ENCODE data around the gene SLC25A24. TPM values are rescaled to one million over a fixed set of nuclear protein-coding genes. Genes with fewer than 3 reads are reported as not detected.

Gene SLC25A24
- total and polyA plus RNA-seq, 4 donors = 17.9 to 73.2 (median 38.2) TPM

DNA sequence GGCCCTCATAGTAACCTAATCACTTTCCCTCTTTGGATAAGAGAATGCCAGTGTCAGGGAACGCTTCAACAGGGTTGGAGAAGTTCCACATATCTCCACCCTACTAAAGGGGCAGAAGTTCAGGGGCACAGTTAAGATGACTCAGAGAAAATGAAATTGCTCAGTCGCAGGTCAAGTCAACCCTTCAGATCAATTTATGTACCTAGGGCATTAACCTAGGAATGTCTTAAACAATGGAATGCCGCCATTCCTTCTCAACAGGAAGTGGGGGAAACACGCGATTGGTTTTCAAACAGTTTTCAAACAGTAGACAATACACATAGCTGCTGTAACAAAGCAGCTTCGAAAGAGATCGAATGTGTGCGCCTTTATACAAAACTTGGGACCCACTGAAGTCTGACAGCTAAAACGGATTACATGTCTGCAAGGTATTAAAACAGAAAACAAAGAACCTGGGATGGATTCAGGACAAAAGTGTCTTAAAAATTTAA is 897 bp downstream of the SLC25A24 start:
- ATAC-seq (ENCODE audit: insufficient read depth, low FRiP score) = no peak
- no peaks in the 10 kb centered on the region for H3K9me3 ChIP-seq (ENCODE audit: control insufficient read depth in 4 of 4, insufficient read depth in 3 of 4, low read length in 3 of 4)
- TF ChIP-seq, protein P1, sequence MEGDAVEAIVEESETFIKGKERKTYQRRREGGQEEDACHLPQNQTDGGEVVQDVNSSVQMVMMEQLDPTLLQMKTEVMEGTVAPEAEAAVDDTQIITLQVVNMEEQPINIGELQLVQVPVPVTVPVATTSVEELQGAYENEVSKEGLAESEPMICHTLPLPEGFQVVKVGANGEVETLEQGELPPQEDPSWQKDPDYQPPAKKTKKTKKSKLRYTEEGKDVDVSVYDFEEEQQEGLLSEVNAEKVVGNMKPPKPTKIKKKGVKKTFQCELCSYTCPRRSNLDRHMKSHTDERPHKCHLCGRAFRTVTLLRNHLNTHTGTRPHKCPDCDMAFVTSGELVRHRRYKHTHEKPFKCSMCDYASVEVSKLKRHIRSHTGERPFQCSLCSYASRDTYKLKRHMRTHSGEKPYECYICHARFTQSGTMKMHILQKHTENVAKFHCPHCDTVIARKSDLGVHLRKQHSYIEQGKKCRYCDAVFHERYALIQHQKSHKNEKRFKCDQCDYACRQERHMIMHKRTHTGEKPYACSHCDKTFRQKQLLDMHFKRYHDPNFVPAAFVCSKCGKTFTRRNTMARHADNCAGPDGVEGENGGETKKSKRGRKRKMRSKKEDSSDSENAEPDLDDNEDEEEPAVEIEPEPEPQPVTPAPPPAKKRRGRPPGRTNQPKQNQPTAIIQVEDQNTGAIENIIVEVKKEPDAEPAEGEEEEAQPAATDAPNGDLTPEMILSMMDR (IDR thresholded peaks at IDR 0.05; ENCODE audit: control extremely low read depth, extremely low read depth) = no peak

DNA sequence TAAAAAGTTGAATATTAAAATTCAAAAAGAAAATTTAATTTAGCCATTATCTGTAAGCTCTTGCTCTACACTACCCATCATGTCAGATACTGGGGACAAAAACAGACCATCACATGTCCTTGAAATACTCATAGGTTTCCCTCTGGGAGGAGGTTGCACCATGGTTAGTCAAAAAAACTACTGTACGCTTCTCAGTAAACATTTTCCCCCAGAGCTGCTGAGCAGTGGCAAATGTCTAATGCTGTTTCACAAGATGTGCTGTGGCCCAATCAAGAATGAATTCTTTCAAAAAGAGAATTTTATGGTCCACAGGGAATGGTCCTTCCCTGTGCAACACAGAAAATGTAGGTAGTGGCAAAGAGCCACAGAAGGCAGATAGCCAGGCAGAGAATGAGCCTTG is 6.1 kb downstream of the SLC25A24 start:
- no peak overlapping the region for H3K9ac ChIP-seq (ENCODE audit: insufficient read depth in 1 of 2, low read length in 2 of 2)
- DNase-seq = no peak
- no peak overlapping the region for H3K27ac ChIP-seq (ENCODE audit: low read depth in 1 of 2, low read length in 1 of 2)
- H3K4me3 ChIP-seq = no peak overlapping the region
- H3K9me3 ChIP-seq (ENCODE audit: control insufficient read depth in 4 of 4, insufficient read depth in 3 of 4, low read length in 3 of 4) = peaks cover 0 to 5% (median 0%) of the 10 kb centered on the region in 4 donors
- H3K27me3 ChIP-seq (ENCODE audit: control insufficient read depth in 3 of 3, insufficient read depth in 3 of 3, low read length in 2 of 3) = no peaks in the 10 kb centered on the region
- H3K4me1 ChIP-seq (ENCODE audit: control insufficient read depth in 5 of 5, insufficient read depth in 5 of 5, low read length in 5 of 5) = peaks cover 5 to 25% (median 8%) of the 10 kb centered on the region in 5 donors
- TF ChIP-seq, protein P1 (IDR thresholded peaks at IDR 0.05; ENCODE audit: control extremely low read depth, extremely low read depth) = no peak
- 91 to 94% methylated on average over 1 of the region's 1 CpG for WGBS, 2 donors
- H3K36me3 ChIP-seq (ENCODE audit: control insufficient read depth in 4 of 4, insufficient read depth in 4 of 4, low read length in 4 of 4) = peaks cover 11 to 49% (median 19%) of the 10 kb centered on the region in 4 donors
- ATAC-seq (ENCODE audit: insufficient read depth, low FRiP score) = no peak

More for the DNA sequence above, 897 bp downstream of the SLC25A24 start:
- Histone ChIP-seq H3K27ac (ENCODE audit: low read depth in 1 of 2, low read length in 1 of 2) (peak overlapping the region; percentile 86 to 95), H3K9ac (ENCODE audit: insufficient read depth in 1 of 2, low read length in 2 of 2) (peak overlapping the region; percentile 69 to 84), H3K36me3 (ENCODE audit: control insufficient read depth in 4 of 4, insufficient read depth in 4 of 4, low read length in 4 of 4) (peaks cover 5 to 27% (median 13%) of the 10 kb centered on the region in 4 donors), H3K27me3 (ENCODE audit: control insufficient read depth in 3 of 3, insufficient read depth in 3 of 3, low read length in 2 of 3) (no peaks in the 10 kb centered on the region), H3K4me3 (peak overlapping the region; percentile 99), H3K4me1 (ENCODE audit: control insufficient read depth in 5 of 5, insufficient read depth in 5 of 5, low read length in 5 of 5) (peaks cover 0 to 41% (median 12%) of the 10 kb centered on the region in 5 donors)
- peak; percentile 41 to 81 (median 79) for DNase-seq
- 2 to 3% methylated on average over 9 of the region's 9 CpGs for WGBS, 2 donors

DNA sequence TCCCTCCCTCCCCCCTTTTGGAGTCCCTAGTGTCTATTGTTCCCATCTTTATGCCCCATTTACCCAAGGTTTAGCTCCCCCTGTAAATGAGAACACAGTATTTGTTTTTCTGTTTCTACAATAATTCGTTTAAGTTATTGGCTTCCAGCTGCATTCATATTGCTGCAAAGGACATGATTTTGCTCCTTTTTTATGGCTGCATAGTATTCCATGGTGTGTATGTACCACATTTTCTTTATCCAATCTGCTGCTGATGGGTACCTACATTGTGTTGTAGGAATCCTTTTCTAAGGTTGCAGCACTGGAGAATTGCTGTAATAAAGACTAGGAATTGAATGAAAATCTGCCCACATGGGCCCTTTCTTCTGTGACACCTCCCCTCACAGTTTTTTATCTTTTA is 6.8 kb downstream of the SLC25A24 start:
- Histone ChIP-seq H3K9ac (ENCODE audit: insufficient read depth in 1 of 2, low read length in 2 of 2) (no peak overlapping the region), H3K36me3 (ENCODE audit: control insufficient read depth in 4 of 4, insufficient read depth in 4 of 4, low read length in 4 of 4) (peaks cover 11 to 55% (median 19%) of the 10 kb centered on the region in 4 donors), H3K27ac (ENCODE audit: low read depth in 1 of 2, low read length in 1 of 2) (no peak overlapping the region), H3K27me3 (ENCODE audit: control insufficient read depth in 3 of 3, insufficient read depth in 3 of 3, low read length in 2 of 3) (no peaks in the 10 kb centered on the region), H3K4me1 (ENCODE audit: control insufficient read depth in 5 of 5, insufficient read depth in 5 of 5, low read length in 5 of 5) (peaks cover 3 to 22% (median 8%) of the 10 kb centered on the region in 5 donors), H3K4me3 (no peak overlapping the region), H3K9me3 (ENCODE audit: control insufficient read depth in 4 of 4, insufficient read depth in 3 of 4, low read length in 3 of 4) (peaks cover 0 to 5% (median 0%) of the 10 kb centered on the region in 4 donors)
- 97% methylated on average over 1 of the region's 1 CpG for WGBS, 2 donors
- TF ChIP-seq, protein P1 (IDR thresholded peaks at IDR 0.05; ENCODE audit: control extremely low read depth, extremely low read depth) = no peak
- no peak for DNase-seq
- ATAC-seq (ENCODE audit: insufficient read depth, low FRiP score) = no peak

DNA sequence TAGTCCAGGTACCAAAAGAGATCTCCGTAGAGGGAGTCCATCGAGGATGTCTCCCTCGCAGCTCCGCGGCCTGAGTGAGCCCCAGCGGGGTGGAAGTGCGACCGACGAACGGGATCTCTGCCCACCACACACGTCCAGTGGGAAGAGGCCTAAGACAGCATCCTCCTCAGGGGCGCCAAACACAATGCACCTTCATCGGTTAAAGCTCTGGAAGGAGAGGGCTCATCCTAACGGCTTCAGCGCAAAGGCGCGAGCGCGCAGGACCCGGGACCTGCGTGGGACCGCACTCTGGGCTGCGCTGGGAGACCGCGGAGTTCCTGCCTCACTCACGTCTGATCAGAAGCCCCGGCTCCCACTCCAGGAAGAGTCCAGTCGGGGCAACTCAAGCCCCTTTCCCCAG is 7.6 kb downstream of the SLC25A24 start:
- WGBS, 2 donors = 98 to 99% methylated on average over 28 of the region's 28 CpGs
- no peak overlapping the region for H3K27ac ChIP-seq (ENCODE audit: low read depth in 1 of 2, low read length in 1 of 2)
- peaks cover 0 to 5% (median 1%) of the 10 kb centered on the region in 4 donors for H3K9me3 ChIP-seq (ENCODE audit: control insufficient read depth in 4 of 4, insufficient read depth in 3 of 4, low read length in 3 of 4)
- H3K9ac ChIP-seq (ENCODE audit: insufficient read depth in 1 of 2, low read length in 2 of 2) = no peak overlapping the region
- TF ChIP-seq, protein P1 (IDR thresholded peaks at IDR 0.05; ENCODE audit: control extremely low read depth, extremely low read depth) = no peak
- H3K4me1 ChIP-seq (ENCODE audit: control insufficient read depth in 5 of 5, insufficient read depth in 5 of 5, low read length in 5 of 5) = peaks cover 0 to 16% (median 5%) of the 10 kb centered on the region in 5 donors
- no peaks in the 10 kb centered on the region for H3K27me3 ChIP-seq (ENCODE audit: control insufficient read depth in 3 of 3, insufficient read depth in 3 of 3, low read length in 2 of 3)
- H3K4me3 ChIP-seq = no peak overlapping the region
- peaks cover 11 to 58% (median 15%) of the 10 kb centered on the region in 4 donors for H3K36me3 ChIP-seq (ENCODE audit: control insufficient read depth in 4 of 4, insufficient read depth in 4 of 4, low read length in 4 of 4)
- DNase-seq (no peak), ATAC-seq (ENCODE audit: insufficient read depth, low FRiP score) (no peak)
